ENCODE results near the gene MLLT11. TPM values are rescaled to one million over a fixed set of nuclear protein-coding genes. Genes with fewer than 3 reads are reported as not detected.

Gene MLLT11
- total and polyA plus RNA-seq, 2 of the 4 experiments (the other 2 are of a cell fraction), result 3.6 to 17.5 TPM

- Histone ChIP-seq H2BK120ac (ENCODE audit: low read depth, low read length) (no peak overlapping the region), H3K4me2 (ENCODE audit: low read depth, low read length) (no peak overlapping the region), H4K5ac (ENCODE audit: low read depth, low read length) (no peak overlapping the region), H4K20me1 (ENCODE audit: insufficient read depth, low read length) (no peaks in the 10 kb centered on the region), H2BK20ac (ENCODE audit: low read depth, low read length) (no peak overlapping the region), H3K9me1 (ENCODE audit: insufficient read depth, low read length) (no peaks in the 10 kb centered on the region), H3K27me3 (ENCODE audit: control insufficient read depth, insufficient read depth, low read length) (no peaks in the 10 kb centered on the region), H3K9ac (ENCODE audit: low read depth, low read length) (no peak overlapping the region), H3K18ac (ENCODE audit: low read depth, low read length) (no peak overlapping the region), H4K8ac (ENCODE audit: low read depth in 2 of 2, low read length in 2 of 2) (no peak overlapping the region), H2AK5ac (ENCODE audit: low read depth, low read length) (no peak overlapping the region), H3K14ac (replicated peaks; ENCODE audit: low read depth, low read length) (no peak overlapping the region), H3K4ac (ENCODE audit: low read depth, low read length) (no peak overlapping the region), H2AK9ac (replicated peaks; ENCODE audit: low read depth, low read length, poor library complexity) (no peak overlapping the region), H3K27ac (ENCODE audit: insufficient read depth, low read length) (no peak overlapping the region), H4K91ac (ENCODE audit: insufficient read depth, low read depth, low read length) (no peak overlapping the region), H3K23ac (ENCODE audit: low read depth, low read length) (no peak overlapping the region), H3K9me3 (ENCODE audit: control insufficient read depth, insufficient read depth, low read length) (no peaks in the 10 kb centered on the region), H2AFZ (replicated peaks; ENCODE audit: low read length, poor library complexity) (no peak overlapping the region), H3K4me1 (ENCODE audit: control insufficient read depth, insufficient read depth, low read length) (no peaks in the 10 kb centered on the region), H2BK5ac (ENCODE audit: low read depth, low read length, poor library complexity, severe bottlenecking) (no peak overlapping the region), H3K56ac (ENCODE audit: extremely low read depth, insufficient read depth, low read length) (no peak overlapping the region), H3K79me1 (ENCODE audit: low read depth in 1 of 2, low read length in 2 of 2) (no peaks in the 10 kb centered on the region), H3K4me3 (ENCODE audit: insufficient read depth, low read depth, low read length) (no peak overlapping the region), H3K36me3 (ENCODE audit: control insufficient read depth, insufficient read depth, low read length) (peaks cover 6% of the 10 kb centered on the region), H2BK15ac (ENCODE audit: low read depth, low read length) (no peak overlapping the region)
- dilution Hi-C loops (cut with HindIII; ENCODE audit: low sequenced_read_pairs, unreplicated experiment), result no loop called here
- ChIA-PET CTCF (no interaction called here), POLR2A (ENCODE audit: unreplicated experiment) (no interaction called here)
- ATAC-seq (ENCODE audit: low read depth), result no peak
- no peak for DNase-seq
- no CpG with 5 or more reads among the region's 5 CpGs for WGBS, 2 experiments (ENCODE audit: extremely low coverage in 2 of 2, insufficient read length in 1 of 2)
- TF ChIP-seq CHD1 (IDR thresholded peaks at IDR 0.05; ENCODE audit: low read depth, low read length) (no peak), NFE2L2 (IDR thresholded peaks at IDR 0.05; ENCODE audit: low read depth, low read length) (no peak), USF2 (IDR thresholded peaks at IDR 0.05; ENCODE audit: low read depth, low read length) (no peak), BHLHE40 (IDR thresholded peaks at IDR 0.05; ENCODE audit: low read depth, low read length) (no peak), CTCF (conservative IDR thresholded peaks at IDR 0.05; ENCODE audit: low read depth, low read length) (no peak), ELK1 (IDR thresholded peaks at IDR 0.05; ENCODE audit: borderline replicate concordance, low read depth, low read length) (no peak), SMC3 (IDR thresholded peaks at IDR 0.05; ENCODE audit: low read depth, low read length) (no peak)
- BruUV-seq (replicated peaks), result no TSS peak
- intact Hi-C loops (cut with micrococcal nuclease), result no loop called here
- in situ Hi-C loops (cut with MboI; ENCODE audit: low sequenced_read_pairs), result no loop called here
These were observed 53.7 kb downstream of the MLLT11 start for GRCh38 chr1:151113877-151114276.

Data from IMR-90 (cell line).